Breast epithelium (tissue), 3 donors: Measurements from ENCODE around the gene GLIPR1.

Experiments used
- CTCF ChIP-seq, 3 donors: fragments of 450-650 bp; IDR thresholded peaks; one replicate each; pipeline ENCODE4 v1.5.1; 2016 to 2017; ENCODE audit warnings: antibody characterized with exemption in 3 of 3, mild to moderate bottlenecking in 3 of 3, moderate library complexity in 3 of 3
- POLR2A ChIP-seq: fragments of 450-650 bp; IDR thresholded peaks from one replicate; pipeline ENCODE4 v1.6.1; 2016; ENCODE audit warnings: antibody characterized with exemption, mild to moderate bottlenecking, moderate library complexity
- POLR2AphosphoS5 ChIP-seq, 3 donors: sonication (generic); formaldehyde crosslinking; IDR thresholded peaks; one replicate each; pipeline ENCODE4 v1.6.1; 2017; ENCODE audit warnings: antibody characterized with exemption in 3 of 3

GRCh38 chr12:75439930-75440329, 40.6 kb upstream of the GLIPR1 start:
- TF ChIP-seq POLR2A (no peak), CTCF (IDR thresholded peaks at IDR 0.05) (no peak), POLR2AphosphoS5 (IDR thresholded peaks at IDR 0.05) (no peak)
